HG02588 (cell line): ENCODE data around the gene MITF.
"Not testable (repeated sequence)": the region's sequence is repeated elsewhere in the genome, so short reads cannot be mapped to it uniquely, and the experiment has no call there.

Source experiments
- ATAC-seq: cut with Tn5 transposase; IDR thresholded peaks from one replicate; pipeline ENCODE4 v1.9.1; 2021; ENCODE audit warnings: mild to moderate bottlenecking, moderate library complexity; ENCODE audit not compliant: unreplicated experiment

Gene MITF

DNA sequence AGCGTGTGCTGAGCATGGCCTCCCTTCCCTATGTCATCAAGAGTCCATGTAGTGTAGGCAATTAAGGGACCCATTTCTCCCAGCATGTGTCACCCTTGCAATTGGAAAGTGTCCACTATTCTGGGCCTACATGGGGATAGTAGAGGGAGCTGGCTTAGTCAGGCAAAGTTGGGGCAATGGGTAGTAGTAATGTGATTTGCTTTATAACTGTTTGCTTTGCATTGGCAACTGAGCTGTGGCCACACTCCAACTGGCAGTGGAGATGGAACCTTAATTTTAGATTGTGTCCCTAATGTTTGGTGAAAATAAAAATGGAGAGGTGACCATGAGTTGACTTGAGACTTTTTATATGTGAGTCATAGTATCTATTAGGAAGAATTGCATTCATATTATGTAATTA, 162.5 kb downstream of the MITF start:
- ATAC-seq, result no peak

GRCh38 chr3:69902386-69902785, 163.1 kb downstream of the MITF start:
- ATAC-seq, result no peak

DNA sequence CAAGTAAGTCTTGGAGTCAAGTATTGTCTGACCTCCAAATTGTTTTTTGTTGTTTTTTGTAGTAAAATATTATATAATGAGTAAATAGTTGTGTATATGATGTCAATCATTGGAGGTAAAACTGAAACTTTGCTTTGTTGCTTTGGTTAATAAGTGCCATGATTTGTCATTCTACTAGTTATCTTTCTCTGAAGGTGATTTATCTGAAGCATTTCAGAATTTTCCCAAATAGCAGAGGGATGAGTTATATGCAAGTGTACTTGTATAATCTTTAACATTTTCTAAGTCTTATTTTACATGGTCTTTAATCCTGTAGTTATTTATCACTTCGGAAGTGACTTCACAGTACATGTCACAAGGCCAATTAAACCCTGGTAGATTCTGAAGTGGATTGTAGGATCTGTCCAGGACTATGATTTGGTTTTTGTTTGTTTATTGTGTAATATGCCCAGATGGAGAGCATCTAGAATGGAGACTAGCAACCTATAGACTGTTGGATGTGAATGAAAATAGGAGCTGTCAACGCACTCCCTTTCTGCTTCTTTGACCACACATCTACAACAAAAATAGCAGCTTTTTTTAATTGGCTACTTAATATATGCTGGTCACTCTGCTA, 167.2 kb downstream of the MITF start:
- ATAC-seq, result no peak

DNA sequence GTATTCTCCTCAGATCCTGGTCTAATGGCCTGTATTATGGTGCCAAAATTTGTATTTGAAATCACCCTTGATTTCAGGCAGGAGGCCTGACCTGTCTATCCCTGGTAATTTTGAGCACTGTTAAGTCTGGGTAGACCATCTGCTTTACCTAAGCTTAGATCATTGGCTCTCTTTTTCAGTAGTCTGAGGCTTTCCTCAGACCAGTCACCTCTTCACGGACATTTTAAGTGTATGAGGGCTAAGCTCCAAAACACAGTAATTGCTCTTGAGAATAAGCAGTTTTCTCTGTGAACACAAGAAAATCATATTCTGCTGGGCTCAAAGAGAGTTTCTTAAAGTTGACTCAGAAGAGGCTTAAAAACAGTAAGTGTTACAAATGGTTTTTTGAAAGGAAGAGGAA, 168.3 kb downstream of the MITF start:
- ATAC-seq, result no peak

DNA sequence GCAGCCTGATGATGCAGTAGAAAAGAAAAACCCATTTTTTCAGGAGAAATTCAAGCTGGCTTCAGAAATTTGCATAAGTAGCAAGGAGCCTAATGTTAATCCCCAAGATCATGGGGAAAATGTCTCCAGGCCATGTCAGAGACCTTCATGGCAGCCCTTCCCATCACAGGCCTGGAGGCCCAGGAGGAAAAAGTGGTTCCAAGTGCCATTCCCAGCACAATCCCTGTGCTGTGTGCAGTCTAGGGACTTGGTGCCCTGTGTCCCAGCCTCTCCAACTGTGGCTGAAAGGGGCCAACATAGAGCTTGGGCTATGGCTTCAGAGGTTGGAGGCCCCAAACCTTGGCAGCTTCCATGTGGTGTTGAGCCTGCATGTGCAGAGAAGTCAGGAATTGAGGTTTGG, 170.6 kb downstream of the MITF start:
- ATAC-seq, result not testable (repeated sequence)

DNA sequence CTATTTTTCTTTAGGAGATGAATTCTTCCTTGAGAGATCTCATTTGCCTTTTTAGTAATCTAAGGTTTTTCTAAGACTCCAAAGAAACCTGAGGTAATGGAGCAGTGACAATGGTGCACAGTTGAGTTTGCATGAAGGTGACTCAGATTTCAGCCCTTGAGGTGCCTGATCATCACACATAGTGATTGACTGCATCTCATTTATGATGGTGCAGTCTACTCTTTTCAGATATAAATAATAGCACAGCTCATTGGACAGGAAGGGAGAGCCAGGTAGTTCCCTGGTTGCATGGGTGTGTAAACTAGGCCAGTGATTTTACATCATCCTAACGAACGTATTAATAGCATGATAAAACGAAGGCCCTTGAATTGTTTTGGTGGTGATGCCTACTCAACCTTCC, 174.2 kb downstream of the MITF start:
- no peak for ATAC-seq

GRCh38 chr3:69914395-69914794, 175.1 kb downstream of the MITF start:
- ATAC-seq, result no peak

DNA sequence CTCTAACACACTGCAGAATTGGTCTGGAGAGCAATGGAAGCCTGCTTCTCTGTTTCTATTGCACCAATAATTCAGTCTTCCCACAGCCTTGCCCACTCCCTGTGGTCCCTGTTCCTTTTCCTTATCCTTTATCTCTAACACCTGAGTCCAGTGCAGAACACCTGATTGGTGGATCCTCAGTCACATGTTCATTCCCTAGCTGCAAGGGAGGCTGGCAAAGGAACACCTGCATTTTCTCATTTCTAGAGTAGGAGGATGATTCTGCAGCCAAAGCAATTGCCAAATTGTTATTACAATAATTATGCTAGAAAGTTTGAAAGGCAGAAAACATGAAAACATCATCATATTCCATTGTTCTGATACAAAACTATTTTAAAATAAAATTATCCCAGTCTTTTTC, 176.5 kb downstream of the MITF start:
- no peak for ATAC-seq

GRCh38 chr3:69920009-69920408, 180.7 kb downstream of the MITF start:
- ATAC-seq, result not testable (repeated sequence)

- no peak for ATAC-seq
These were observed 182.4 kb downstream of the MITF start for GRCh38 chr3:69921651-69922050.

DNA sequence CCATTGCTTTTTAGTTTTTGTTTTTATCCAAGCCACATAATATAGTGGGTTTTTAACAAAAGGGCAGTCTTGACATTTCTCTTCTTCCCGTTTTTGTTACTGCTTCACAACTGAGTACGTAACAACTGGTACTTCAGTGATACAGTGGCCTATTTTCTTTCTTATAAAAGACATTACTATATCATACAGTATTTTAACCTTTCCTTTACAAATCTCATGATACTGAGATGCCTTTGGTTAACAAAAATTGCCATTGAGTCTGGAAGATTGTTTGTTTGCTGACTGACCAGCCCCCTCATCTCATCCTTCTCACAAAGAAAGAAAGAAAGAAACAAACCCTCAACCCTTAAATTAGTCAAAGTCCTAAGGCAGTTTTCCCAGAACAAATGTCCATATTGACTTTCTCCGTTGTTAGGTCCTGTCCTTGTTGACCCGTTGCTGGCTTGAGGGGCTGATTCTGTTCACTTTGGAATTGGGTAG, 183.3 kb downstream of the MITF start:
- ATAC-seq, result no peak

GRCh38 chr3:69925506-69925905, 186.2 kb downstream of the MITF start:
- ATAC-seq, result no peak

DNA sequence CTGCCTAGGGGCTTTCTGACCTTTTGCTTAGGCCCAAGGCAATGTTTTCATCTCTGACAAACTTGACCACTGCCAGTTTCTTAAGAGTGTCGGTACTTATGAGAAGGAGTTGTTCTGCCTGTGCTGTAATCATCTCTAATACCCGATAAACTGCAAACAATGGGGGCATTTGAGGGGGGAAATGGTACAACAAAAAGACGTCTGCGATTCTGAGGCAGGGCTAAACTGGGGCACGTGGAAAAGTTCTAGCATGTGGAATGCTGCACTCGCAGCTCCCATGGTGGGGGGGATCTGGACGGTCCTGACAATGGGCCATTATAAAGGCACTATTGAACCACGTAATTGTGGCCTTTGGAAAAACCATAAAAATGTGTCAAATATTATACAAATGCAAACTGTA, 187.1 kb downstream of the MITF start:
- ATAC-seq, result no peak

DNA sequence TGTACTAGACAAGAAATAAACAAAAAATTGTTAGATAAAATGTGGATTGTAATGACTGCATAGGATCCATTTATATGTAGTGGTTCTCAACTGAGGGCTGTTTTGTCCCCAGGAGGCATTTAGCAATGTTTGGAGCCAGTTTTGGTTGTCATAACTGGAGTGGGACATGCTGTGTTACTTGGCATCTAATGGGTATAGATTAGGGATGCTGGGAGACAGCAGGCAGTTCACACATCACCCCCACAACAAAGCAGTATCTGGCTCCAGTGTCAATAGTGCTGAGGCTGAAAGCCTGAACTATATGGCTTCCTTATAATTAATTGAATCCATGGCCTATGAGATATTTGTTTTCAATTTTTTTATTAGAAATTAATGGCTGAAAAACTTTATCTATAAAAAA, 188.3 kb downstream of the MITF start:
- no peak for ATAC-seq

DNA sequence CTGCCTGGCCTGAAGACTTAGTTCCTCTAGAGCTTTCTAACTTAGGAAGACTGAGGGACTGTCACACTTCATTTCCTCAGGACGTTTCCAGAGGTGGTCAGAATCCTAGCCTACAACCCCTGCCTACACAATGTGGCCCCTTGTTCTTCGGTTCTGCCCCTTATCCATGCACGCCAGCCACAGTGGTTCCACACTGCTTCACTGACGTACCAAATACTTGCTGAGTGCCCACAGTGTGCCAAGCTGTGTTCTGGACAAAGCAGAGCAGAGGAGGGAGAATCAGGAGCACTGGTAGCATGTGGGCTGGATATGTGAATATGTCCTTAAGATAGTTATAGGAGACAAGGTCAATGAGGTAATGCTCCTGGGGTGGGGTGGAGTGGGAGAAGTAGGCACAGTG, 189.8 kb downstream of the MITF start:
- ATAC-seq, result no peak

DNA sequence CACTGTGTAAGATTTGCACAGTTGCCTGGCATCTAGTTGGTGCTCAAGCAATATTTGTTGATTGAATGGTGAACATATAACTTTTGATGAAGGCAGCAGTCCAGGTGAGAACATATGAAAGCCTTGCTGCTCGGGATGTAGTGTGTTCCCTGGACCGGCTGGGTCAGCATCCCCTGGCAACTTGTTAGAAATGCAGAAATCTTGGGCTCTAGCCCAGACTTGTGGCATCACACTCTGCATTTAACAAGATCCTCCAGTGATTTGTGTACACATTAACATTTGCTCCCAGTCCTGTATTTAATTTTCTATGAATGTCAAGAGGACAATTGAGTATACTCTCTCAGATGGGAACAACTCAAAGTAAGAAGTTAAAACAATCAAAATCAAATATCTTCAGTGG, 191.3 kb downstream of the MITF start:
- ATAC-seq, result no peak

DNA sequence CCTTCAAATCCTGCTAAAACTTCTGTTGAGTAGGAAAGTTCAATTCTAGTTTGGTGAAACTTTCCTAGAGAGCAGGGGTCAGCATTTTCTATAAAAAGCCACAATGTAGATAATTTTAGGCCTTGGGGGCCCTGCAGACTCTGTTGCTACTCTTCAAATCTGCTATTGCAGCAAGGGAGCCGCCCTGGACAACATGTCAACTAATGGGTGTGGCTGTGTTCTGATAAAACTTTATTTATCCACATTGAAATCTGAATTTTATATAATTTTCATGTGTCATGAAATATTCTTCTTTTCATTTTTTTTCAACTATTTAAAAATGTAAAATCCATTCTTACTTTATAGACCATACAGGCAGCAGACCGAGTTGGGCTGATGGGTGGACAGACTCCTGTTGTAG, 192.8 kb downstream of the MITF start:
- ATAC-seq, result no peak

- no peak for ATAC-seq
These were observed 193.2 kb downstream of the MITF start for GRCh38 chr3:69932501-69932900.

DNA sequence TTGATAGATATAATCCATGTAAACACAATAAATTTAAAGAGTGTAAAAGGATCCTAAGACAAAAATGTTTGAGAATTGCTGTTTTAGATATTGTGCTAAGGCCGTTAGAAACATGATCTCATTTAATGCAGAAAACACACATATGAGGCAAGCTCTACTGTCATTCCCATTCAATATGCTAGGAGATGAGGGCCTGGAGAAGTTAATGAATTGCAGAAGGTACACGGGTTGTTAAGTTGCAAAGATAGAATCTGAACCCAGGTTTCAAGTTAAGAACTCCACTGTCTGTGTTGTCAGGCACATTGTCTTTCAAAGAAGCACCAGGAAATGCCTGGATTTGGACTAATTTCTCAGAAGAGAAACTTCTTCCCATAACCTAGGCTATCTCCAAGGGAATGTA, 195.1 kb downstream of the MITF start:
- no peak for ATAC-seq

DNA sequence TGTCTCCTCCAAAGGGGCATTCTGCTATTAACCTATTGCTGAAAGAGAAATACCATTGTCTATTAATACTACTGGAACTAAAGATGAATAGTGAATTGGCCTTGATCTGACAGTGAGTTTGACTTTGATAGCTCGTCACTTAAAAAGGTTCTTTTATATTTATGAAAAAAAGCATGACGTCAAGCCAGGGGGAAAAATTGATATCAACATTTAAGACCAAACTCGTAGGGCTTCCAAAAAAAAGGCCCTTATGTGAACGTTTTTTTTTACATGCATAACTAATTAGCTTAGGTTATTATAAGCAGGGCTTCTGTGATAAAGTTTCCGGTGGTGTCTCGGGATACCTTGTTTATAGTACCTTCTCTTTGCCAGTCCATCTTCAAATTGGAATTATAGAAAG, 197.0 kb downstream of the MITF start:
- no peak for ATAC-seq

GRCh38 chr3:69938061-69938460, 198.8 kb downstream of the MITF start:
- ATAC-seq, result no peak

GRCh38 chr3:69938931-69939330, 199.7 kb downstream of the MITF start:
- ATAC-seq, result no peak

GRCh38 chr3:69941037-69941436, 201.8 kb downstream of the MITF start:
- no peak for ATAC-seq
